ENCODE data around the gene WFIKKN2. TPM values are rescaled to one million over a fixed set of nuclear protein-coding genes. Genes with fewer than 3 reads are reported as not detected.
"Not testable (repeated sequence)": the region's sequence is repeated elsewhere in the genome, so short reads cannot be mapped to it uniquely, and the experiment has no call there.

Gene WFIKKN2, protein sequence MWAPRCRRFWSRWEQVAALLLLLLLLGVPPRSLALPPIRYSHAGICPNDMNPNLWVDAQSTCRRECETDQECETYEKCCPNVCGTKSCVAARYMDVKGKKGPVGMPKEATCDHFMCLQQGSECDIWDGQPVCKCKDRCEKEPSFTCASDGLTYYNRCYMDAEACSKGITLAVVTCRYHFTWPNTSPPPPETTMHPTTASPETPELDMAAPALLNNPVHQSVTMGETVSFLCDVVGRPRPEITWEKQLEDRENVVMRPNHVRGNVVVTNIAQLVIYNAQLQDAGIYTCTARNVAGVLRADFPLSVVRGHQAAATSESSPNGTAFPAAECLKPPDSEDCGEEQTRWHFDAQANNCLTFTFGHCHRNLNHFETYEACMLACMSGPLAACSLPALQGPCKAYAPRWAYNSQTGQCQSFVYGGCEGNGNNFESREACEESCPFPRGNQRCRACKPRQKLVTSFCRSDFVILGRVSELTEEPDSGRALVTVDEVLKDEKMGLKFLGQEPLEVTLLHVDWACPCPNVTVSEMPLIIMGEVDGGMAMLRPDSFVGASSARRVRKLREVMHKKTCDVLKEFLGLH
- total RNA-seq (2014; rRNA removed; shearing (Covaris generic)) = not detected in 2 replicates
- not detected in 2 replicates for polyA plus RNA-seq (2015; cell fraction: cytosol; rRNA removed)
- 0.12 TPM in 1 of 2 replicates, not detected in the other for polyA plus RNA-seq (2015; cell fraction: nucleus; rRNA removed)

DNA sequence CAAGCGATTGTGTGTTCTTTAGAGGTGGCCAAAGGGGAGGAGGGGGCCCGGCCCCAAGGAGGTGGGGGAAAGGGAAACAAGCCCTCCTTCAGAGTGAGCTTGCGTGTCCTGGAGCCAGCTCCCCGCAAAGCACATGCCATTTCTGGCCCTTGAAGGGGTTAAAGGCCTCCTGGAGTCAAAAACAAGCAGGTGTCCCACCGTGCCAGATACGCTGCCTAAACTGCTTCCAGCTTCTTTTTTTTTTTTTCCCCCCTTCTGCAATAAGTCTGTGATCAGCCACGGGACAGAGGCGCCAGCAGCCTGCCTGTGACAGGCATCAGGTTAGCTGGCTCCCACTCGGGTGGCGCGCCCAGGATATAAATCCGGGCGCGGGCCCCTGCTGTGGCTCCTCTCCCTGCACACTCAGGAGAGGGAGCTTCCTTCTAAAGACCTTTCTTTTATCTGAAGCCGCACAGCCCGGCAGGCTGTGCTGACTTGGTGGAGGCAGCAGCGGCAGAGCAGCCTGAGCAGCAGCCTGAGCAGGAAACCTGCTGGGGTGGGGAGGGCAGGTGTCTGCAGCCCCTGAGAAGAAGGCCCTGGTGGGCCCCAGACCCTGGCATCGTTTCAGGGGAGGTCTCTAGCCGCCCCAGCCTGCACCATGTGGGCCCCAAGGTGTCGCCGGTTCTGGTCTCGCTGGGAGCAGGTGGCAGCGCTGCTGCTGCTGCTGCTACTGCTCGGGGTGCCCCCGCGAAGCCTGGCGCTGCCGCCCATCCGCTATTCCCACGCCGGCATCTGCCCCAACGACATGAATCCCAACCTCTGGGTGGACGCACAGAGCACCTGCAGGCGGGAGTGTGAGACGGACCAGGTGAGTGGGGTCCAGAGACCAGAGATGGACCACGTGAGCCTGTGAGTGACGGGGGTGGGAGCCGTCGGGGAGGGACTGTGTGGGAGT is at the start of gene WFIKKN2:
Gene WFIKKN2, plus strand, starts transcription at position 286 of the 934 bp plus-strand sequence. Its CDS starts 352 bp downstream, at position 638.
- DNase-seq (ENCODE audit: low read depth) = no peak

DNA sequence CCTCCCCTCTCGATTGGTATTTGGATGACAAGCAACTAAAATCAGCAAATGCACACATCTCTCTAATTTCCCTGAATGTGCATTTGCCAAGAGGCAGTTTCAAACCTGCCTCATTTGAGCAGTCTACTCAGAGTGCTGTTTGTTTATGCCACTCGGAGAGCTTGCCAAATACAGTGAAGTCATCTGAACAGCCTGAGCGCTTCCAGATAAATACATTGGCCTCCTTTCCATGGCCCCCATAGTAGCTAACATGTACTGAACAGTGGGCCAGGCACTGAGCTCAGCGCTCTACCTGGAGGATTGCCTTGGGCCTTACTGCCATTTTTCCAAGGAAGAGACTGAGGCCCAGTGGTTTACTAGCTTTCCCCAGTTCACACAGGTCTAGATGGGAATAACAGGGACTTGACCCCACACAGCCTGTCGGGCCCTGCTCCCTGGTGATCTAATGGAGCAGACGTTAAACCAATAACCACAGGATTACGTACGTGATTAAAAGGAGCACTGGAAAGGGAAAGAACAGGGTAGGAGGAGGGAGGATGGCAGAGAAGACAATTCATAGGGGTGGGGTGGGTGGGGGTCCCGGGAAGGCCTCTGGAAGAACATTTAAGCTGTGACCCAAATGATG is 49.3 kb upstream of the WFIKKN2 start:
- DNase-seq (ENCODE audit: low read depth) = no peak

DNA sequence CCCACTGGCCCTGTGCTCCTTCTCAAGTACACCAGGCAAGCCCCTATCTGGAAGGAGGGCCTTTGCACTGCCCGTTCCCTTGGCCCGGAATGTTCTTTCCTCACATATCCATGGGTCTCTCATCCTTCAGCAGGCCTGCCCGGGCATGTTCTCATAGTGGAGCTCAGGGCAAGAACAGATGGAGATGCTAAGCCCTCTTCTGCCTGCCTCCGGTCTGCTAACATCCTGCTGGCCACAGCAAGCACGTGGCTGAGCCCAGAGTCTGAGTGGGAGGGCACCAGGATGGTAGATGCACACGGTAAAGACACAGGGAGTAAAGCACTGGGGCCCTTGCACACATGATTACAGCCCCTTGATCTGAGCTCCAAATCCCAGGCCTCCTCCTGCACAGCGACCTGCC is 48.3 kb upstream of the WFIKKN2 start:
- no peak for DNase-seq (ENCODE audit: low read depth)

DNA sequence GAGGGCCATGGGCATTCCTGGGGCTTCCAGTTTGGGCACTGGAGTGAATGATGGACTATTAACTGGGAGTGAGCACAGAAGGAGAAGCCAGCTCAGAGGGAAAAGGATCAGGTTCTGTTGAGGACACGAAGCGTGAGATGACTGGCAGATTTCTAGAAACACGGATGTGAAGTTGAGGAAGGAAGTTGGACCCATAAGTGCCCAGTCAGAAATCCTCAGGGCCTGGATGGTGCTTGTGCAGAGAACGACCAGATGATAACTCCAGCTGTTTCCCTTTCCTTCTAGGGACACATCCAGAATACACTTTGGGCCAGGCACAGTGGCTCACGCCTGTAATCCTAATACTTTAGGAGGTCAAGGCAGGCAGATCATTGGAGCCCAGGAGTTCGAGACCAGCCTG is 44.8 kb upstream of the WFIKKN2 start:
- DNase-seq (ENCODE audit: low read depth) = no peak

DNA sequence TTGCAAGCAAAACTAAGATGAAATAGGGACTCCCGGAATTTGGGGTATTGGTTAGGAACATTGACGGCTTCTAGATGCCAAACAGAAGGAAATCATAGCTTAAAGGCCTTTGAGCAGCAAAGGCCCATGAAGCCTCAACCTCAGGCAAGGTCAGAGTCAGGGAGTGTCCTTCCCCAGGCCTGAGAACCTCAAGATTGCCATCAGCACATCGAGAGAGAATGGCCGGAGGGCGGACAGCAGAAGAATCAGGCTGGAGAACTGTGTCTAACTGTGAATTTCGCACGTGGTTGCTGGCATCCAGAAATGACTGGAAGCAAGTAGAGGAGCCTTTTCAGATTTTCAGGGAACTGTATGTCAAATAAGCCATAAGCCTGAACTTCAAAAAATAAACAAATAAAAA is 43.3 kb upstream of the WFIKKN2 start:
- DNase-seq (ENCODE audit: low read depth) = no peak

DNA sequence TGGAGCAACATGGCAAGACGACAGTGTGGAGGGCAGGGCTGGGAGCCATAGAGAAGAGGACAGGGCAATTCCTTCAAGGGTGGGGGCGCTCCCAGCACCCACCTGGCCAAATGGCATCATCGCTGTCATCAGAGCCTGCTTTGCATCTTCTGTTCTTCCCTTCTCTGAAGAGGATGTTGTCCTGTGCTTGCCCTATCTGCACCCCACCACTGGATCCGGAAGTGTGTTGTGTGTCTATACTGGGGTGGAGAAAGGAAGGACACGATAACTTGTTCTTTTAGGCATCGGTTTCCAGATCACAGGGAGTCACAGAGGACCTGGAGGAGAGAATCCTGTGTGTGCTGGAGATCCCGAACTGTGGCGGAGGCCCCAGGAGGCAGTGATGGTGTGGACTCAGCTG is 42.4 kb upstream of the WFIKKN2 start:
- DNase-seq (ENCODE audit: low read depth) = no peak

DNA sequence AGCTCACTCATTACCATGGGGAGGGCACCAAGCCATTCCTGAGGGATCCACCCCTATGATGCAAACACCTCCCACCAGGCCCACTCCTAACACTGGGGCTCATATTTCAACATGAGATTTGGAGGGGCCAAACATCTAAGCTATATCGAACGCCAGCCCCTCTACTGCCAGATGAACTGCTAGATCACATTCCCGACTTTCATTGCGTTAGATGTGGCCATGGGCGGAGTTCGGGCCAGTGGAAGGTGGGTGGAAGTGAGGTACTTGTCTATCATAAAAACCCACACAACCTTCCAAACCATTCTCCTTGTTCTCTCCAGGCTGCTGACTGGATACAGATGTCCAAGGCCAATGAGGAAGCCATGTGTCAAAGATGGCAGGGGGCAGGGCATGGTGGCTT is 41.0 kb upstream of the WFIKKN2 start:
- DNase-seq (ENCODE audit: low read depth) = no peak

DNA sequence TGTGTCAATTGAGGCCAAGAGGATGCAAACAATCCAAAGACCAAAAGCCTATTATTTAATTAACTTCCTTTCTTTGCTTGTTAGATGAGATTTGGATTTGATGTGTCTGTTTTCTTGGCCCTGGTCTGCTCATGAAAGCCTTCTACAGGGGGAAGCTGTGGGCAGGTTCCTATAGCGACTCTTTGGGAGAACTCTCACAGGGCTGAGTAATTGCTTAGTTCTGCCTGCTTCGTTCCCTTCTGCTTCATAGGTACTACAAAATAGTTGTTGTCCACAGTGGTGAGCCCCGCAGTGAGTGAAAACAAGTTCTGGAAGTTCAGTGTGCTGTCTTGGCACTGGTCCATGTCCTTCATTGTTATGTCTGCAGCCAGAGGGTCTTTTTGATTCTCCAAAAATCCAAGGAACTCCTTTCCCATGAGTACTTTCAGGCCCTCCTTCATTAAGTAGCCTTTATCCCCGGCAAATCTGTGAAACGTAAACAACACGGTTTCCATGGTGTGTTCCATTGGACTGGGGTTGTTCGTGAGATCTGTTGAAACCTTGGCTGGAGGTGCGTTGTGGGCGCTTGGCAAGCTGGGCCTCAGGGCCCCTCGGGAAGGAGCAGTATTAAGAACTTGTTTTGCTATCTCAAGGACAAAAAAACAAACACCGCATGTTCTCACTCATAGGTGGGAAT is 38.1 kb upstream of the WFIKKN2 start:
- DNase-seq (ENCODE audit: low read depth) = no peak

DNA sequence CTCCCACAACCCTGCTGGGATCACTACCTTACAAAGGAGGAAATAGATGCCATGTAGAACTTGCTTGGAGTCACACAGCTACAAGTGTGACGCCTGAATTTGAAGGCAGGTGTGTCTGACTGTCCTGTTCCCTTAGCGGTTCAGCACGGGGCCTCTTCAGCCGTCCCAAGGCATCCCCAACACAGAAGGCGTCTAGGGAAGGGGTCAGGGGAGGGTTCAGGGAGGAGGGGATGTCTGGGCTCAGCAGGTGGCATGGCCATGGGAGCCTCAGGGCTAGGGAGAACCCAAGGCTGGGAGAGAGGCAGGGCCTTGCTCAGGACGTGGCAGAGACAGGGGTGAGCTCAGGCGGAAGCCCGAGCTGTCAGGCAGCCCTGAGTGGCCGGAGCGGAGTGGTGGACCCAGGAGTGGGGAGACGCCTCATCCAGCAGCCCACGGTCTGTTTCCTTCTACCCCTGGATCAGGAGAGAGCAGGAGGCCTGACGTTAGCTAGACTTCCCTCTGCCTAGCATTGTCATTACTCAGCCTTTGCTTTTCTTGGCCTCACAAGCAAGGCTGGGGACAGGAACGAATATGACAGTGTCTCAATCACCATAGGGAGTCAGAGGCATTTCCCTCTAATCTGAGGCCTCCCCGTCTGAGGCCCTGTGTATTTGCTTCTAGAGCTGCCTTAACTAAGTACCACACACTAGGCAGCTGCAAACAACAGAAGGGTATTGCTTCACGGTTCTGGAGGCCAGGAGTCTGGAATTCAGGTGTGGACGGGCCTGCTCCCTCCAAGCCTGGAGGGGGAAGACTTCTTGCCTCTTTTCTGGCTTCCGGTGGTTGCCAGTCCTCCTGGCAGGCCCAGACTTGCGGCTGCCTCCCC is 36.7 kb upstream of the WFIKKN2 start:
- no peak for DNase-seq (ENCODE audit: low read depth)

DNA sequence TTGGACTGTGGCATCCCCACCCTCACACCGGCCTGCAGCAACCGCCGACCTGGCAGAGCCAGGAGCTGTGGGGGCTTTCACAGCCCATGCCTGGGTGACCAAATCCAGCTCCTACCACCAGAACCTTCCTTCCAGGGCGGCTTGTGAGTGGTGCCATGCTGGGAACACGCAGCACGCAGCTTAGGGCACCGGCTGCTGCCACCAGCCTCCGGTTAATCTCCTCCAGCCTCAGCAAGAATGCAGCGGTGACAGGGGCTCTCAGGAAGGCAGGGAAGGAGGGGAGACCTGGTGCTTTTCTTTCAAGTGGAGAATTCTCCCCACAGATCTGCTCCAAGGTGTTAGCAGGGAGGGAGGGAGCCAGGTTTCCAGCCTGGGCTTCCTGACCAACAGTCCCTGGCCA is 35.8 kb upstream of the WFIKKN2 start:
- DNase-seq (ENCODE audit: low read depth) = no peak

DNA sequence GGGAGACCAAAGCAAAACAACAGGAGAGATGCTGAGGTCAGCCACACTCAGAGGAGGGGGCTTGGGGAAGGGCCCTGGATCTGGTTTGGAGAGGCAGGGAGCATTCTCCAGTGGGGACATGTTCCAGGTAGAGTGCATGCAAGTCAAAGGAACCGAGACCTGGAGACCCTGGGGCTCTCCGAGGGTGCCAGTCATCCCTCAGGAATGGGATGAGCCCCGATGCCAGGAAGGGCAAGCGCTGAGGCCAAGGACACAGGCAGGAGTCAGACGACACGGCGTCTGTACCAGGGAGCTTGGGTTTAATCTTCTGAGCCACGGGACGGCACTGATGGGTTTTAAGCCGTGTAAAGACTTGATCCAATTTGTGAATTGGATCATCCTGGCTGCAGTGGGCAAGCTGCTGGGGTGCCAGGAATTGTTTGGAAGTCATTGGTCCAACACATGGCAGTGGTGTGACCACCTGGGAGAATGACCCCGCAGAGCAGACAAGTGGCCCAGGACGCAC is 35.1 kb upstream of the WFIKKN2 start:
- no peak for DNase-seq (ENCODE audit: low read depth)

DNA sequence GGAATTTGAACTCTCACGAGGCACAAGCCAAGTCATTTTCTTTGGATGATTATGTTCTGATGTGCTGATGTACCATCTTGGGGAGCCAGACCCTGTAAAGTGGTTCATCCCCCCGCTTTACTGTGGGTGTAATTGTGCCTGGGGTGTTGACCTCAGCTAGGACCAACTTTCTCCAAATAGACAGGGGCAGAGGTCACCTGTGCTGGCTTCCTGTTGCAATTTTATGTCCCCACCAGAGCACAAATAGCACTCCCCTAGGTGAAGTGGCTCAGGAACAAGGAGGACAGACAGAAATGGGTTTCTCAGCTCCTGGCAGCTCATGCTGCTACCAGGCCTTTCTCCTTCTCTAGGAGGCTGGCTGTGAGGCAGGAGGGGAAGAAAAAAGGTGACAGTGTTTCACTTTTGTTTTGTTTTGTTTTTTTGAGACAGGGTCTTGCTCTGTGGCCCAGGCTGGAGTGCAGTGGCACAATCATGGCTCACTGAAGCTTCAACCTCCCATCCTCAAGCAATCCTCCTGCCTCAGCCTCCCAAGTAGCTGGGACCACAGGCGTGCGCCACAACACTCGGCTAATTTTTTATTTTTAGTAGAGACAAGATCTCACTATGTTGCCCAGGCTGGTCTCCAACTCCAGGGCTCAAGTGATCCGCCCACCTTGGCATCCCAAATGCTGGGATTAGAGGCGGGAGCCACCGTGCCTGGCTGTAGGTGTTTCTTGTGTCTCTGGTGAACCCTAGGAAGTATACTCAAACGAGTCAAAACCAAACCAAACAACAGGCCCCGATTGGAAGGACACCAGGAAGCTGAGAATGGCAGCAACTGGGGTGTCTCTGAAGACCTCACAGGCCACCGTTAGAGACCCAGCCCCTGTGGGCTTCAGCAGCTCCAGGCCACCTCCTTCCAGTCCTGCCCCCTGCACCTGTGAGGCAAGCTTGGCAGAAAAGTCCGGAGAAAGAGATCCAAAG is 32.5 kb upstream of the WFIKKN2 start:
- no peak for DNase-seq (ENCODE audit: low read depth)

DNA sequence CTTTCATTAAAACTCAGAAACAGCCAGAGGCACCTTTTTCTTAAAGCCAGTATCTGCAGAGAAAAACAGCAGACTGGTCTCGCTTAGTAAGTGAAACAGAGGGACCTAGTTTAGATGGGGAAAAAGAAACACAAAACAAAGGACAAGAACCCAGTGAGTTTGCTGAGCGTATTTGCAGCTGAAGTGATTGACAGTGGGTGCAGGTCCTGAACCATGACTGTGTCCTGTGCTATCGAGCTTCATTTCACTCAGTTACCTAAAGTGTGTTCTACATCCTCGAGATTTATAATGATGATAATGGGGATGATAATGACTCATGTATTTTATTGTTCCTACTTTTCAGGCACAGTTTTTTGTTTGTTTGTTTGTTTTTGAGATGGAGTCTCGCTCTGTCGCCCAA is 31.7 kb upstream of the WFIKKN2 start:
- no peak for DNase-seq (ENCODE audit: low read depth)

DNA sequence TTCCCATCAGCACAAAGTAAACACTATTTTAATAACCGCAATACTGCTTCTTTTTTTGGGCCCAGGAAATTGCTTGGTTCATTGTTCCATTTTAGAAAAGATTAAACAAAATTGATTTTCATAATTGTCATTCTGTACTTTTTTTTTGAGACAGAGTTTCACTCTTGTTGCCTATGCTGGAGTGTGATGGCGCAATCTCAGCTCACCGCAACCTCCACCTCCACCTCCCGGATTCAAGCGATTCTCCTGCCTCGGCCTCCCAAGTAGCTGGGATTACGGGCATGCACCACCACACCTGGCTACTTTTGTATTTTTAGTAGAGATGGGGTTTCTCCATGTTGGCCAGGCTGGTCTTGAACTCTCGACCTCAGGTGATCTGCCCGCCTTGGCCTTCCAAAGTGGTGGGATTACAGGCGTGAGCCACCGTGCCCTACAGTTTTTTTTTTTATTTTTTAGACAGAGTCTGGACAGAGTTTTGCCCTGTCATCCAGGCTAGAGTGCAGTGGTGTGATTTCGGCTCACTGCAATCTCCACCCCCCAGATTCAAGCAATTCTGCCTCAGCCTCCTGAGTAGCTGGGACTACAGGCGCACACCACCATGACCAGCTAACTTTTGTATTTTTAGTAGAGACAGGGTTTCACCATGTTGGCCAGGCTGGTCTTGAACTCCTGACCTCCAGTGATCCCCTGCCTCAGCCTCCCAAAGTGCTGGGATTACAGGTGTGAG is 30.5 kb upstream of the WFIKKN2 start:
- not testable (repeated sequence) for DNase-seq (ENCODE audit: low read depth)

DNA sequence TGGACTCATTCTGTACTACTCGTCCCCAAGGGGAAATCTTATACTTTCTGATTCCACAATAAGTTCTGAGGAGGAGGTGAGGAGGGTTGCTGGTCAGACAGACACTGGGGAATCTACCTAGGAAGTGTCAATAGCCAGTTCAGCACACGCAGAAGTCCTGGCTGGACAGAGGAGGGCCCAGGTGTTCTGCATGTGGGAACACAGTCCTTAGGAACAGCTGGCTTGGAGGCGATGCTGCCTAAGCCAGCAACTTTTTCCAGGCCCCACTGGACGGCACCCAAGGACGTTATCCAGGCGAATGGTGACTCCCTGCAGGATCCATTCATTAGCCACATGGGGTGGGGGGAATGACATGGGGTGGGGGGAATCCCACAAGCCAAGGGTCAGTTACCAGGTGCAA is 29.9 kb upstream of the WFIKKN2 start:
- DNase-seq (ENCODE audit: low read depth) = no peak

DNA sequence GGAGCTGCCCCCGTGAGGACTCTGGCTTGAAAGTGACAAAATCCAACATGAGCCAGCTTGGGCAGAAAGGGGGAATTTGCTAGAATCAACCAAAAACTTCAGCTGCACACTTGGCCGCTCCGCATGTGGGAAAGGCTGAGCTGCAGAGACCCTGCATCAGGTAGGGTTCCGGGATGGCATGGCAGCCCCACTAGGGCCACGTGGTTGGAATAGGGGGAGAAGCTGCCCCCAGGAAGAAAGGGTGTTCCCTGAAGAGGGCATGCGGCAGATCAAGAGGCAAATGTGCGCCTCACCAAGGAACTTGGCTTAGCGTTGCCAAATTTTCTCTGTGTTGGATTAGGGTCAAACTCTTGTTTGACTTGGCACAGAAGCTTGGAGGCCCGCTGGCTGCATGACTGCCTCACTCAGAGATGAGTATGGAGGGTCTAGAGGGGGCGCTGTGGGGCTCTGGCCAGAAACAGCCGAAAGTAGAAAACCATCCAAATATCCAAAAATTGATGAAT is 29.2 kb upstream of the WFIKKN2 start:
- DNase-seq (ENCODE audit: low read depth) = no peak

DNA sequence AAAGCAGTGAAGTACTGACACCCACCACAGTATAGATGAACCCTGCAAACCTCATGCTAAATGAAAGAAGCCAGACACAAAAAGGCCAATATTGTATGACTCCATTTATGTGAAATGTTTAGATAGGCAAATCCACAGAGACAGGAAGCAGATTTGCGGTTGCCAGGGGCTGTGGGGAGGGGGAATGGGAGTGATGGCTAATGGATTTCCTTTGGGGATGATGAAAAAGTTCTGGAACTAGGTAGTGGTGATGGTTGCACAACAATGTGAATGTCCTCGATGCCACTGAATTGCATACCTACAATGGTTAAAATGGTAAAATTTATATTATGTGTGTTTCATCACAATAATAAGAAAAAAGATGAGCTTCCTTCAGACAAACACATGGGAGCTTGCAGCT is 28.4 kb upstream of the WFIKKN2 start:
- peak; percentile 37 for DNase-seq (ENCODE audit: low read depth)

Data from HT1080 (cell line).